ENCODE measurements around the gene GRK2.

The GRK2 gene

DNA sequence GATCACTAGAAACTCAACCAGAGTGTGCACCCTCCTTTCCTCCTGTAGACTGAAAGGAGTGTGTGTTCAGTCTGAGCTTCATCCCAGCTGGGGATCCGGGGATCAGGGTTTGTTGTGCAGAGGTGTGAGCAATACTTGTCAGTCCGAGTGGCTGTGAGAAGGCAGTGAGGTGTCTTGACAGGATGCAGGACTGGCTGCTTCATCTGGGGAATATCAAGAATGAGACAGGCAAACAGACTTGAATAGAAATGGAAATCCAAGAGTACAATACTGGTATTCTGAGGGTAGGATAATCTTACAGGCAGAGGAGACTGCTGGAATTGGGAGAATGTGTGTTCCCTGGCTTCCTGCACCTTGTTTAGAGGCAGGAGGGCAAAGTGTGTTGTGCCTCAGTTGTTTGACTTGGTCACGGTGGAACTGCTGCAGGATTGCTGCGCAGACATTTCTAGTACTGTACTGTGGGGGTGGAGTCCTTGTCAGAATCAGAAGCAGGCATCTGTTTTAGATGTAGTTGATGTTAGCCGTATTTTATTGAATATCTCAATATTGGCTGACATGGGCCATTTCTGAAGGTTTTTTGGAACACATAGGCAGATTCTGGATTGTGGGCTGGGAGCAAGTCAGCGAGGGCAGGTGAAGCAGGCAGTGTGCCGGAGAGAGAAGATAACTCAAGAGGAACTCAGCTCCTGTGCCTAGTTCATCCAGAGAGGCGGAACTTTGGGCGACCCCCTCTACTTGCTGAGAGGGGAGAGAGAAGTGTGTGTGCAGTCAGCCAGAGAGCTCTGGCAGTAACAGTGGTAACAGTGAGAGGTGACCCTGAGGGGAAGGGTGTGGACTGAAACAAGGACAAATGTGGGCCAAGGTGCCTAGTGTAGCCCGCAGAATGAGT lies 27.1 kb upstream of the GRK2 start:
- TF ChIP-seq, protein P1, sequence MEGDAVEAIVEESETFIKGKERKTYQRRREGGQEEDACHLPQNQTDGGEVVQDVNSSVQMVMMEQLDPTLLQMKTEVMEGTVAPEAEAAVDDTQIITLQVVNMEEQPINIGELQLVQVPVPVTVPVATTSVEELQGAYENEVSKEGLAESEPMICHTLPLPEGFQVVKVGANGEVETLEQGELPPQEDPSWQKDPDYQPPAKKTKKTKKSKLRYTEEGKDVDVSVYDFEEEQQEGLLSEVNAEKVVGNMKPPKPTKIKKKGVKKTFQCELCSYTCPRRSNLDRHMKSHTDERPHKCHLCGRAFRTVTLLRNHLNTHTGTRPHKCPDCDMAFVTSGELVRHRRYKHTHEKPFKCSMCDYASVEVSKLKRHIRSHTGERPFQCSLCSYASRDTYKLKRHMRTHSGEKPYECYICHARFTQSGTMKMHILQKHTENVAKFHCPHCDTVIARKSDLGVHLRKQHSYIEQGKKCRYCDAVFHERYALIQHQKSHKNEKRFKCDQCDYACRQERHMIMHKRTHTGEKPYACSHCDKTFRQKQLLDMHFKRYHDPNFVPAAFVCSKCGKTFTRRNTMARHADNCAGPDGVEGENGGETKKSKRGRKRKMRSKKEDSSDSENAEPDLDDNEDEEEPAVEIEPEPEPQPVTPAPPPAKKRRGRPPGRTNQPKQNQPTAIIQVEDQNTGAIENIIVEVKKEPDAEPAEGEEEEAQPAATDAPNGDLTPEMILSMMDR (IDR thresholded peaks at IDR 0.05; ENCODE audit: low read depth, low read length) = no peak
- peak overlapping the region; percentile 20 for H3K4me3 ChIP-seq (ENCODE audit: low read depth, low read length)
- in situ Hi-C loops (cut with HindIII; ENCODE audit: low sequenced_read_pairs) = no loop called here
- no peak for DNase-seq (ENCODE audit: low read depth, low spot score)

DNA sequence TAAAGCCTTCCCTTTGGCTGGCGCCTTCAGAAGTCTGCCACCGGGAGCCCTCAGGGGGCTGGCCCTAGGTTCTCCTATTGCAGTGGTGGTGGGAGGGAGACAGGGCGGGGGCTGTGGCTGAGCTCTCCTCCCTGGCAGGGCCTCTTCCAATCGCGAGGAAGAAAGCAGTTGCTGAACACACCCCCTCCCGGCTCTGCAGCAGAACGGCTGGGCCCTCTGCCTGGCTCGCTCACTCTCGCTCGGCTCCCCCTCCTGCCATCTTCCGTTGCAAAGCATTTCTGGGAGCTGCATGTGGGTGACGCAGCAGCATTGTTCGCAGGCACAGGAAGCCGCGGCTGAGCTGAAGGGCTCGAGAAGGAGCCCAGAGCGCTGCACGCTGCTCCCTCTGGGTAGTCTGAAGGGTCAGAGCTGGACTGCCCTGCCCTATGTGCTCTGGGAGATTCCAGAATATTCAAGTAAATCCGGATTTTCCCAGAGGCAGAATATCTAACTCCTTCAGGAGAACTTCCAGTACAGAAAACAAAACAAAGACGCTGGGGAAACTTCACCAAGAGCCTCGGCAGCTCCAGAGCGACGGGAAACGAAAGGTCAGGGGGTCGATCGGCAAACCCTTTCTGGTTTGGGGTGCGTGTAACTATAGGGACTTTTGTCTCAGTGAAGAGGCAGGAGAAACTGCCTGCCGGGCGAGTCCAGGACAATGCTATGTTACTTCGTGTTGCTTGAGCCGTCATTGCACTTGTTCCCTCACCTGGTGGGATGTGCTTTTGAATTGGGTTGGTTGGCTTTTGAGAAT lies 26.3 kb upstream of the GRK2 start:
- in situ Hi-C loops (cut with HindIII; ENCODE audit: low sequenced_read_pairs) = no loop called here
- H3K4me3 ChIP-seq (ENCODE audit: low read depth, low read length) = peak overlapping the region; percentile 94
- TF ChIP-seq, protein P1 (IDR thresholded peaks at IDR 0.05; ENCODE audit: low read depth, low read length) = peak; percentile 24
- peak; percentile 99 for DNase-seq (ENCODE audit: low read depth, low spot score)

DNA sequence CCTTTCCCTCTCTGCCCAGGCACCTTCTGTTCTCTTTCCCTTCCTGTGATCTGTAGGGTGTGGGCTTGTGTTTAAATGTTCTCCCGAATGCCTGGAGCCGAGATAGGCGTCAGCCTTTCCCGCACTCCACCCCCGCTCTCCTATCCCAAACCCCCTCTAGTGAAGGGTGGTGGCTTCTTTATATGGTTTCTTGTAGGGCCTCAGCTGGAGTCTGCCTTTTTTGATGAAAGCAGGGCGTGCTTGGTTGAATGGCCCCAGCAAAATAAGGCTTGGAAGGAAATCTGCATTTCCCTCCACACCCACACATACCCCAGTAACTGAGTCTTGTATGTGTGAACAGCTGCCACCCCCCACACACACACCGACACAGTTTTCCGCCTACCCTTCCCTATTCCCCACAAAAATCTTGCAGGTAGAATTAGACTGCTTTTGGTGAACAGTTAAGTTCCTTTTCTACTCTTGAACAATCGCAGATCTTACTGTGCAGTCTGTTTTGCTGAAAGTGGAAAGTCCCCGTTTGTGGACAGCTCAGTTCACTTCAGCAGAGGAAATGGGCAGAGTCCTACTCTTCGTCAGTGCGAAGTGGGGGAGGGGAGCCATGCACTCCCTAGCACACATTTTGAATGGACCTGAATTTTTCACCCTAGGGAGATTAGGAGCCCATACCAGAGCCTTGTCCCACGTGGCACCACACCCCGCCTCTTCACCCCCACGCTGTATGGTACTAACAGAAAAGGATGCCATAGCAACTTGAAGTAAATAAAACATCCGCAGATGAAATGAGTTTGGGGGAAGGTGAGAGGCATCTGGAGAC lies 25.5 kb upstream of the GRK2 start:
- peak; percentile 73 for DNase-seq (ENCODE audit: low read depth, low spot score)
- TF ChIP-seq, protein P1 (IDR thresholded peaks at IDR 0.05; ENCODE audit: low read depth, low read length) = peak; percentile 6
- in situ Hi-C loops (cut with HindIII; ENCODE audit: low sequenced_read_pairs) = no loop called here
- H3K4me3 ChIP-seq (ENCODE audit: low read depth, low read length) = peak overlapping the region; percentile 94

DNA sequence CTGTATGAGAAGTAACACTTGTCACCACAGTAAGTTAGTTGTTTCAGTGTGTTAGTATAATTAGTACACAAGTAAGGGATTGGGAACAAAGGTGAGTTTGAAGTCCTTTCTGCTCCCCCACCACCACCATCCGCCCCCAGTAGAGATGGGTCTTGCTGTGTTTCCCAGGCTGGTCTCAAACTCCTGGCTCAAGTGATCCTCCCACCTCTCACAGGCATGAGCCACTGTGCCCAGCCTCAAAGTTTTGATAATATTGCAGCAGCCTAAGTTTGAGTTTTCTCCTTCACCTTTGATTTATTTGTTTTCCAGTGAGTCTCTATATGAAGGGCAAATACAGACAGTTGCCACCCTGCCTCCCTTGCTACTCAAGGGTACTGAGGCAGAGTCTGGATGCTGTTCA lies 23.7 kb upstream of the GRK2 start:
- TF ChIP-seq, protein P1 (IDR thresholded peaks at IDR 0.05; ENCODE audit: low read depth, low read length) = no peak
- no peak for DNase-seq (ENCODE audit: low read depth, low spot score)
- no peak overlapping the region for H3K4me3 ChIP-seq (ENCODE audit: low read depth, low read length)
- in situ Hi-C loops (cut with HindIII; ENCODE audit: low sequenced_read_pairs) = no loop called here

DNA sequence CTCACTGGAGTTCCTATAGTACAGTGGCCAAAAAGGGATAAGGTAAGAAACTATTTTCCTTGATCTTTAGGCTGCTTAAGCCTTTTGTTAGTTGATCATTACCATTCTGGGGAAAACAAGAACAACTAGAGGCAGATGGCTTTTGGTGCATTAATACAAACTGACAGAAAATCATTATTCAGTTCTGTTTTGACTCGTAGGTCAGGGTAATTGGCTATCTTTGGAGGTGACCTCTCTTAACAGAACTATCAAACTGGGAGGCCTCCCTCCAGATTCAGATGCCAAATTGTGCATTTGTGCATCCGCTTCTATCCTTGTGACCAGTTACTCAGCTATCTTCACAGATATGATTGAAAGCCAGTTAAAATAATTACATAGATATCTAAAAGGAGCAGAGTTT lies 23.2 kb upstream of the GRK2 start:
- in situ Hi-C loops (cut with HindIII; ENCODE audit: low sequenced_read_pairs) = no loop called here
- TF ChIP-seq, protein P1 (IDR thresholded peaks at IDR 0.05; ENCODE audit: low read depth, low read length) = no peak
- no peak for DNase-seq (ENCODE audit: low read depth, low spot score)
- H3K4me3 ChIP-seq (ENCODE audit: low read depth, low read length) = no peak overlapping the region

DNA sequence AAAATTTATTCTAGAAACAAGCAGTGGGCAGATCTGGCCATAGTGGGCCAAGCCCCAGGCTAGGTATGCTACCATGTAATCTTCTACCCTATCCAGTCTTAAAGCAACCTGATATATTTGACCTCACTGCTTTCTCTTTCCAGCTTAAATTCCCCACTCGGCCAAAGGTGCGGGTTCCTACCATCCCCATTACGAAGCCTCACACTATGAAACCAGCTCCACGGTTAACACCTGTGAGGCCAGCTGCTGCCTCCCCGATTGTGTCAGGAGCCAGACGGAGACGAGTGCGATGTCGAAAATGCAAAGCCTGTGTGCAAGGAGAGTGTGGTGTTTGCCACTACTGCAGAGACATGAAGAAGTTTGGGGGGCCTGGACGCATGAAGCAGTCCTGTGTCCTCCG lies 21.2 kb upstream of the GRK2 start:
- in situ Hi-C loops (cut with HindIII; ENCODE audit: low sequenced_read_pairs) = no loop called here
- TF ChIP-seq, protein P1 (IDR thresholded peaks at IDR 0.05; ENCODE audit: low read depth, low read length) = no peak
- DNase-seq (ENCODE audit: low read depth, low spot score) = no peak
- no peak overlapping the region for H3K4me3 ChIP-seq (ENCODE audit: low read depth, low read length)

All from astrocyte of the spinal cord (primary cell).